Activated CD4-positive, CD25-positive, alpha-beta regulatory T cell treated with anti-CD3 and anti-CD28 coated beads, Interleukin-2, amount 50 U/mL, for 16 hours (primary cell): ENCODE data around the gene MAVS.
A peak's percentile ranks its signal among the peaks of the same experiment; 100 is the strongest.

Experiments
- DNase-seq: peaks from one replicate; pipeline ENCODE4 v3.0.0-alpha.2; 2020; ENCODE audit warnings: low read depth, low spot score

Gene MAVS

GRCh38 chr20:3906744-3907721 lies 60.4 kb downstream of the MAVS start:
- peak; percentile 22 for DNase-seq

GRCh38 chr20:3908667-3909066 lies 62.0 kb downstream of the MAVS start:
- no peak for DNase-seq

GRCh38 chr20:3909952-3910366 lies 63.3 kb downstream of the MAVS start:
- DNase-seq, result no peak

- DNase-seq, result no peak
Observed at GRCh38 chr20:3910853-3911252, 64.2 kb downstream of the MAVS start.

- DNase-seq, result no peak
Observed at GRCh38 chr20:3911956-3912355, 65.3 kb downstream of the MAVS start.

- no peak for DNase-seq
Observed at GRCh38 chr20:3914446-3914845, 67.8 kb downstream of the MAVS start.

- DNase-seq, result no peak
Observed at GRCh38 chr20:3915691-3916090, 69.1 kb downstream of the MAVS start.

- no peak for DNase-seq
Observed at GRCh38 chr20:3916364-3916763, 69.7 kb downstream of the MAVS start.

GRCh38 chr20:3919352-3919751 lies 72.7 kb downstream of the MAVS start:
- no peak for DNase-seq

- no peak for DNase-seq
Observed at GRCh38 chr20:3922223-3922982, 75.8 kb downstream of the MAVS start.

- no peak for DNase-seq
Observed at GRCh38 chr20:3922983-3923339, 76.3 kb downstream of the MAVS start.

- no peak for DNase-seq
Observed at GRCh38 chr20:3923818-3924217, 77.2 kb downstream of the MAVS start.

- no peak for DNase-seq
Observed at GRCh38 chr20:3924304-3925112, 77.9 kb downstream of the MAVS start.

- no peak for DNase-seq
Observed at GRCh38 chr20:3925113-3925695, 78.6 kb downstream of the MAVS start.
